Psoas muscle (tissue), 8 donors: Measurements from ENCODE around the gene EIF2S2. TPM values are rescaled to one million over a fixed set of nuclear protein-coding genes. Genes with fewer than 3 reads are reported as not detected.

Experiments used
- ATAC-seq, 4 donors: fragments of 200-7000 bp; cut with Tn5 transposase; one replicate each; pipeline ENCODE4 v1.9.1; 2020; ENCODE audit warnings: moderate library complexity in 3 of 4, mild to moderate bottlenecking in 2 of 4
- DNase-seq, 2 donors: peaks; one replicate each; pipeline ENCODE4 v3.0.0-alpha.2; 2020
- H3K27ac ChIP-seq: fragments of 200-600 bp; one replicate; pipeline ENCODE4 v1.8.0; 2022
- H3K27me3 ChIP-seq, 3 donors: fragments of 200-600 bp in 1 of 3; one replicate each; pipeline versions ENCODE4 v1.6.1 to v1.8.0; 2013 to 2022; ENCODE audit warnings: low read length in 2 of 3, mild to moderate bottlenecking in 2 of 3, moderate library complexity in 1 of 3; ENCODE audit not compliant: insufficient read depth in 3 of 3
- H3K36me3 ChIP-seq, 2 donors: fragments of 200-600 bp in 1 of 2; one replicate each; pipeline versions ENCODE4 v1.6.1 to v1.8.0; 2013 to 2022; ENCODE audit warnings: low read depth in 1 of 2, mild to moderate bottlenecking in 1 of 2, moderate library complexity in 1 of 2; ENCODE audit not compliant: insufficient read depth in 1 of 2
- H3K4me1 ChIP-seq: fragments of 200-600 bp; one replicate; pipeline ENCODE4 v1.8.0; 2022
- H3K4me3 ChIP-seq: fragments of 200-600 bp; one replicate; pipeline ENCODE4 v1.8.0; 2022; ENCODE audit warnings: mild to moderate bottlenecking
- H3K9me3 ChIP-seq: fragments of 200-600 bp; one replicate; pipeline ENCODE4 v1.8.0; 2022
- CTCF ChIP-seq: fragments of 200-600 bp; IDR thresholded peaks from one replicate; pipeline ENCODE4 v1.8.0; 2022; ENCODE audit warnings: antibody characterized with exemption
- WGBS, 3 donors: extraction: QIAGEN DNeasy Blood & Tissue Kit; methylation state at CpG; one replicate each; pipeline versions ENCODE4 v1.1.6 to v1.1.7; 2013; 5-methylcytosine and 5-hydroxymethylcytosine counted together
- intact Hi-C, 2 donors: fragments of 100-400 bp; cut with DNase I; formaldehyde crosslinking; loops; one replicate each; pipeline versions ENCODE4 v1.11.0 to v1.14.2; 2022
- polyA plus RNA-seq, 3 donors: library from polyadenylated mRNA; stranded (reverse); fragments of 200-250 nt; gene quantifications; one replicate each; pipeline ENCODE4 v1.2.3, GENCODE V29; 2013
- total RNA-seq, 4 donors: library from RNA; stranded (reverse); fragmentation: NEBNext Ultra II Directional in 2 of 4; extraction: Animal tissue kit (Norgen Biotek cat#: 25700) in 2 of 4; gene quantifications; one replicate each; pipeline versions ENCODE4 v1.2.1 to v1.2.4, GENCODE V29; 2021 to 2023
- donor health status: healthy with polysubstance abuse.
- donor health status: DM: no; HTN: no; CAD: no; lungs with moderate emphysema.
- donor health status: Bipolar disorder and iron deficiency.
- donor health status: healthy.
- donor health status: DM: yes; HTN: yes; CAD: no.
- donor health status: DM: no; HTN: no; CAD: no.
- donor health status: DM: no; HTN: no; CAD: no.
- donor health status: DM: yes; HTN: yes; CAD: no.

EIF2S2 gene
- total and polyA plus RNA-seq, 7 donors: 49.4 to 219 (median 88.9) TPM

- intact Hi-C loops: no loop called here
- peak overlapping the region; percentile 86 for H3K27ac ChIP-seq
- TF ChIP-seq CTCF: no peak
Measured at GRCh38 chr20:34041226-34041625, 70.8 kb downstream of the EIF2S2 start.

GRCh38 chr20:34040300-34040995 lies 71.6 kb downstream of the EIF2S2 start:
- DNase-seq (peak in 1 of 2 donors; percentile 73), ATAC-seq (peak; percentile 74 to 82 (median 80))
- Histone ChIP-seq H3K36me3 (no peaks in the 10 kb centered on the region), H3K4me1 (peaks cover 89% of the 10 kb centered on the region), H3K27ac (peak overlapping the region; percentile 86), H3K9me3 (no peaks in the 10 kb centered on the region), H3K27me3 (no peaks in the 10 kb centered on the region), H3K4me3 (peak overlapping the region; percentile 13)
- intact Hi-C loops: no loop called here
- no peak for TF ChIP-seq CTCF
- WGBS, 3 donors: 22 to 42% (median 25%) methylated on average over 9 of the region's 9 CpGs

More at GRCh38 chr20:34041226-34041625, 70.8 kb downstream of the EIF2S2 start:
- no peaks in the 10 kb centered on the region for H3K36me3 ChIP-seq
- no peak for ATAC-seq
- peak overlapping the region; percentile 12 for H3K4me3 ChIP-seq
- no peaks in the 10 kb centered on the region for H3K9me3 ChIP-seq
- H3K27me3 ChIP-seq: no peaks in the 10 kb centered on the region
- DNase-seq: no peak
- WGBS, 3 donors: 62 to 78% (median 63%) methylated on average over 4 of the region's 4 CpGs
- H3K4me1 ChIP-seq: peaks cover 91% of the 10 kb centered on the region

Other genes starting within 250 kb of the EIF2S2 start
- 100 to 1,000 TPM in 2 of 4 donors, 10 to 100 TPM in 2; 92.3 to 120 (median 98.8) TPM for gene RALY, start 118.3 kb downstream of the EIF2S2 start, total RNA-seq
- 100 to 1,000 TPM; 139 to 325 (median 151) TPM for gene RALY, start 118.3 kb downstream of the EIF2S2 start, polyA plus RNA-seq
- gene ASIP, start 129.2 kb upstream of the EIF2S2 start, total RNA-seq: not detected
- gene ASIP, start 129.2 kb upstream of the EIF2S2 start, polyA plus RNA-seq: under 1 TPM; 0.06 to 0.68 (median 0.40) TPM
- gene AHCY, start 191.1 kb upstream of the EIF2S2 start, total RNA-seq: 10 to 100 TPM; 56.2 to 94.4 (median 82.3) TPM
- gene AHCY, start 191.1 kb upstream of the EIF2S2 start, polyA plus RNA-seq: 100 to 1,000 TPM in 1 of 3 donors, 10 to 100 TPM in 2; 82.2 to 128 (median 89.6) TPM